ENCODE measurements around the gene TMEM126A.
"Not testable (repeated sequence)": the region's sequence is repeated elsewhere in the genome, so short reads cannot be mapped to it uniquely, and the experiment has no call there.

Gene TMEM126A

GRCh38 chr11:85647604-85648299 is at the start of gene TMEM126A:
TMEM126A (plus strand) TSS chr11:85647967; CDS start chr11:85650256, 2,289 bp downstream.
- DNase-seq = peak; percentile 88 to 90

GRCh38 chr11:85599083-85599482 is 48.7 kb upstream of the TMEM126A start:
- DNase-seq = no peak

GRCh38 chr11:85602526-85603213 is 45.1 kb upstream of the TMEM126A start:
- DNase-seq = no peak

- no peak for DNase-seq
These were observed 44.5 kb upstream of the TMEM126A start for GRCh38 chr11:85603220-85603619.

GRCh38 chr11:85606237-85606636 is 41.5 kb upstream of the TMEM126A start:
- not testable (repeated sequence) for DNase-seq

GRCh38 chr11:85608621-85609020 is 39.1 kb upstream of the TMEM126A start:
- not testable (repeated sequence) for DNase-seq

- not testable (repeated sequence) for DNase-seq
These were observed 38.5 kb upstream of the TMEM126A start for GRCh38 chr11:85609286-85609685.

- DNase-seq = not testable (repeated sequence)
These were observed 36.1 kb upstream of the TMEM126A start for GRCh38 chr11:85611643-85612042.

- no peak for DNase-seq
These were observed 28.3 kb upstream of the TMEM126A start for GRCh38 chr11:85619499-85619898.

GRCh38 chr11:85620256-85620655 is 27.5 kb upstream of the TMEM126A start:
- DNase-seq = no peak

- no peak for DNase-seq
These were observed 21.3 kb upstream of the TMEM126A start for GRCh38 chr11:85626496-85626895.

- no peak for DNase-seq
These were observed 20.3 kb upstream of the TMEM126A start, which contains the start of gene DLG2 for GRCh38 chr11:85627332-85627997. DLG2 (minus strand) TSS chr11:85627344.

GRCh38 chr11:85627998-85628770 is 19.6 kb upstream of the TMEM126A start, which contains the start of gene TMEM126B:
TMEM126B (plus strand) TSS chr11:85628593; CDS start chr11:85628608, 15 bp downstream.
- peak; percentile 92 to 94 for DNase-seq

GRCh38 chr11:85628771-85629341 is 18.9 kb upstream of the TMEM126A start:
- DNase-seq = peak in 1 of 2 donors; percentile 23

- DNase-seq = no peak
These were observed 13.0 kb upstream of the TMEM126A start for GRCh38 chr11:85634747-85635146.

GRCh38 chr11:85643191-85643614 is 4.6 kb upstream of the TMEM126A start:
- no peak for DNase-seq

GRCh38 chr11:85647078-85647477 is 689 bp upstream of the TMEM126A start:
- DNase-seq = no peak

GRCh38 chr11:85651118-85651517 is 3.4 kb downstream of the TMEM126A start:
- no peak for DNase-seq

GRCh38 chr11:85652786-85653447 is 5.2 kb downstream of the TMEM126A start:
- DNase-seq = no peak

GRCh38 chr11:85654343-85654742 is 6.6 kb downstream of the TMEM126A start:
- not testable (repeated sequence) for DNase-seq

GRCh38 chr11:85656777-85657176 is 9.0 kb downstream of the TMEM126A start:
- no peak for DNase-seq

- DNase-seq = no peak
These were observed 10.4 kb downstream of the TMEM126A start for GRCh38 chr11:85658180-85658579.

Measured in stimulated activated CD4-positive, alpha-beta T cell treated with anti-CD3 and anti-CD28 coated beads, Interleukin-2, amount 100 ng/mL, for 48 hours (primary cell).